Kidney epithelial cell (primary cell): Measurements from ENCODE around the gene CETP. TPM values are rescaled to one million over a fixed set of nuclear protein-coding genes. Genes with fewer than 3 reads are reported as not detected.
"Not testable (repeated sequence)": the region's sequence is repeated elsewhere in the genome, so short reads cannot be mapped to it uniquely, and the experiment has no call there.

ENCODE experiments used
- DNase-seq: peaks from one replicate; pipeline ENCODE4 v3.0.0-alpha.2; 2010; ENCODE audit warnings: low read depth
- H3K27me3 ChIP-seq: 2 replicates; pipeline ENCODE4 v1.6.0; 2011; ENCODE audit warnings: low read length; ENCODE audit not compliant: control insufficient read depth, insufficient read depth
- H3K36me3 ChIP-seq: 2 replicates; pipeline ENCODE4 v1.5.1; 2011; ENCODE audit warnings: low read length; ENCODE audit not compliant: control insufficient read depth, insufficient read depth
- H3K4me3 ChIP-seq: 2 replicates; pipeline ENCODE4 v1.5.1; 2011; ENCODE audit warnings: low read depth, mild to moderate bottlenecking, control low read depth, low read length
- total RNA-seq: library from RNA; depleted of rRNA; stranded (reverse); fragments of >200 nt; gene quantifications from 2 replicates; pipeline ENCODE4 v1.2.3, GENCODE V29; 2015
- TF ChIP-seq, protein P1 (sequence below): IDR thresholded peaks from 2 replicates; pipeline ENCODE4 v1.5.1; 2011; ENCODE audit warnings: mild to moderate bottlenecking, moderate library complexity, low read length, control low read depth, inconsistent platforms; ENCODE audit not compliant: insufficient read depth, poor library complexity, severe bottlenecking

CETP gene
- total RNA-seq, 1 donor from 2014 or later, result not detected

- peak within 1 kb of the TSS; percentile 66 for H3K4me3 ChIP-seq
- TF ChIP-seq, protein P1, sequence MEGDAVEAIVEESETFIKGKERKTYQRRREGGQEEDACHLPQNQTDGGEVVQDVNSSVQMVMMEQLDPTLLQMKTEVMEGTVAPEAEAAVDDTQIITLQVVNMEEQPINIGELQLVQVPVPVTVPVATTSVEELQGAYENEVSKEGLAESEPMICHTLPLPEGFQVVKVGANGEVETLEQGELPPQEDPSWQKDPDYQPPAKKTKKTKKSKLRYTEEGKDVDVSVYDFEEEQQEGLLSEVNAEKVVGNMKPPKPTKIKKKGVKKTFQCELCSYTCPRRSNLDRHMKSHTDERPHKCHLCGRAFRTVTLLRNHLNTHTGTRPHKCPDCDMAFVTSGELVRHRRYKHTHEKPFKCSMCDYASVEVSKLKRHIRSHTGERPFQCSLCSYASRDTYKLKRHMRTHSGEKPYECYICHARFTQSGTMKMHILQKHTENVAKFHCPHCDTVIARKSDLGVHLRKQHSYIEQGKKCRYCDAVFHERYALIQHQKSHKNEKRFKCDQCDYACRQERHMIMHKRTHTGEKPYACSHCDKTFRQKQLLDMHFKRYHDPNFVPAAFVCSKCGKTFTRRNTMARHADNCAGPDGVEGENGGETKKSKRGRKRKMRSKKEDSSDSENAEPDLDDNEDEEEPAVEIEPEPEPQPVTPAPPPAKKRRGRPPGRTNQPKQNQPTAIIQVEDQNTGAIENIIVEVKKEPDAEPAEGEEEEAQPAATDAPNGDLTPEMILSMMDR, result no peak
- H3K27me3 ChIP-seq, result no peaks in the 10 kb centered on the region
- H3K36me3 ChIP-seq, result no peaks in the 10 kb centered on the region
- no peak for DNase-seq
These were observed 27.5 kb downstream of the CETP start, which contains the start of gene NLRC5 for GRCh38 chr16:56988948-56989945. Gene NLRC5, plus strand, starts transcription at chr16:56989557. Its CDS starts 31,156 bp downstream, at chr16:57020713.

DNA sequence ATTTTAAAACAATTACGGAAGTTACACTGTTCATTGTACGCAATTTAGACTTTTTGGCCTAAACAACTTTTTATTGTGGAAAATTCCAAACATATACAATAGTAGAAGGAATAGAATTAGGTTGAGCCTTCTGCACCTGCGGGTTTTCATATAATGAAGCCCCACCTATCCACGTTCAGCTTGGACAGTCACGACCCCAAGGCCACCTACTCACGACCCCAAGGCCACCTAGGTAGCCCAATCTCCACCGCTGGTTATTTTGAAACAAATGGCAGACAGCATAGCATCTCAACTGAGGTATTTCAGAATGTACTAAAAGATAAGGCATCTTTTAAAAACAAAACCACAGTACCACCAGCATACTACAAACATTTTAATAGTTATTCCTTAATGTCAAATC is 28.2 kb downstream of the CETP start:
- DNase-seq, result no peak
- no peaks in the 10 kb centered on the region for H3K36me3 ChIP-seq
- no peaks in the 10 kb centered on the region for H3K27me3 ChIP-seq
- H3K4me3 ChIP-seq, result peak overlapping the region; percentile 66
- TF ChIP-seq, protein P1, result no peak

GRCh38 chr16:56990407-56991286 is 28.9 kb downstream of the CETP start:
- H3K36me3 ChIP-seq, result no peaks in the 10 kb centered on the region
- DNase-seq, result no peak
- H3K27me3 ChIP-seq, result no peaks in the 10 kb centered on the region
- TF ChIP-seq, protein P1, result no peak
- H3K4me3 ChIP-seq, result no peak overlapping the region

DNA sequence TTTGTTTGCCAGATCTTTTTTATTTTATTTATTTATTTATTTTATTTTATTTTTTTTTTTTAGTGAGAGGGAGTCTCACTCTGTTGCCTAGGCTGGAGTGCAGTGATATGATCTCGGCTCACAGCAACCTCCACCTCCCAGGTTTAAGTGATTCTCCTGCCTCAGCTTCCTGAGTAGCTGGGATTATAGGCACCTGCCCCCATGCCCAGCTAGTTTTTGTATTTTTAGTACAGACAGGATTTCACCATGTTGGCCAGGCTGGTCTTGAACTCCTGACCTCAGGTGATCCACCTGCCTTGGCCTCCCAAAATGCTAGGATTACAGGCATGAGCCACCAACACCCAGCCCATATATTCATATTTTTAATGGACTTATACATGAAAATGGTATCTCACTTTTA is 30.7 kb downstream of the CETP start:
- not testable (repeated sequence) for DNase-seq, H3K27me3 ChIP-seq, H3K36me3 ChIP-seq, H3K4me3 ChIP-seq

DNA sequence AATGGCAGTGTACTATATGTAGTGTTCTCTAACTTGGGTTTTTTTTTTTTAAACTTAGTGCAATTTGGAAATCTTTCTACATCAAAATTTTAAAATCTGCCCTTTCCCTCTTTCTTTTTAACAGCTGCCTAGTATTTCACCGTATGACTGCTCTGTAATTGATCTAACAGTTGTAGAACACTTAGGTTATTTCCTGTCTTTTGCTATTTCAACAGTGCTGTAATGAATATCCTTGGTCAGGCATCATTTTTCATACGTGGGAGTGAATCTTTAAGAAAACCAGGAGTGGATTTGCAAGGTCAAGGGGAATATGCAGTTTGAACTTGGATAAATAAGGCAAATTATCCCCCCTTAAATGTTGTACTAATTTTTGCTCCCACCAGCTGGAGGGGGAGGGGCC is 31.5 kb downstream of the CETP start:
- TF ChIP-seq, protein P1, result no peak
- Histone ChIP-seq H3K4me3 (no peak overlapping the region), H3K36me3 (no peaks in the 10 kb centered on the region), H3K27me3 (no peaks in the 10 kb centered on the region)
- DNase-seq, result no peak

DNA sequence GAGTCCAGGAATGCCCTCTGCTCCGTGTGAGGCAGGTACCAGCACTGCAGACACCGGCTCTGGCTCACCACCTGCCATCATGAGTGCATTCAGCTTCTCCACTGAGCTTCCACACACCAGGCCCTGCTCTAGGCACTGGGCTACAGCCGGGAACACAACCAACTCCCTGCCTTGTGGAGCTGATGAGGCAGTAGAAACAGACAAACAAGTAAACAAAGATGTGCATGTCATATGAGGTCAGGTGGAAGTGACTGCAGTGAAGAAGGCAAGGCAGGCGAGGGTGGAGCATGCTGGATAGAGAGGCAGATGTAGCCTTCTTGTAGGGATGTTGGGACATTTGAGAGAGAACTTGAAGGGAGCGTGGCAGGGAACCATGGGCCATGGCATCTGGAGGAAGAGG is 32.6 kb downstream of the CETP start:
- H3K36me3 ChIP-seq, result no peaks in the 10 kb centered on the region
- TF ChIP-seq, protein P1, result no peak
- no peak for DNase-seq
- no peak overlapping the region for H3K4me3 ChIP-seq
- H3K27me3 ChIP-seq, result no peaks in the 10 kb centered on the region
